Activated T-cell treated with anti-CD3 and anti-CD28 coated beads for 1 hour (primary cell): Measurements from ENCODE around the gene CFAP44.
"Not testable (repeated sequence)": the region's sequence is repeated elsewhere in the genome, so short reads cannot be mapped to it uniquely, and the experiment has no call there.

ENCODE experiments used
- DNase-seq: peaks from one replicate; pipeline ENCODE4 v3.0.0-alpha.2; 2020; ENCODE audit warnings: low read depth

The CFAP44 gene

GRCh38 chr3:113441051-113441770 lies at the start of gene CFAP44:
Gene CFAP44, minus strand, starts transcription at chr3:113441493. Its CDS starts 7,829 bp downstream, at chr3:113433664.
- peak; percentile 19 for DNase-seq

- peak; percentile 4 for DNase-seq
Observed at GRCh38 chr3:113485161-113485609, 43.9 kb upstream of the CFAP44 start.

- no peak for DNase-seq
Observed at GRCh38 chr3:113468539-113468938, 27.2 kb upstream of the CFAP44 start.

DNA sequence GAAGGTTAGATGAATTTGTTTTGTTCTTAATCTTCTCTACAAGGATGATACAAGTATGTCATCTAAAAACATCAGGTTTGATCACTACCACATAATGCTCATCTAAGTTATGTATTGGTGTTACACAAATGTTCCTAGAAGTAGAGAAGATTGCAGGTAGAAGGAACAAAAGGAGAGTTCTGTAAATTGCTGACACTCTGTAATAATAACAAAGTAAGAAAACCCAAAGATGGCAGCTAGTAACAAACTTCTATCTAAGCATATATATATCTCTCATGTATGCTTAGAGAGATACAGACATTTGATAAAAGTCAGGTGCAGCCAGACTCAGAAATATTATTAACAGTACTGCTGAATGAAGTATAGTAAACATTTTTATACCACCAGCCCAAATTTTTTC lies 20.2 kb upstream of the CFAP44 start:
- no peak for DNase-seq

- DNase-seq = not testable (repeated sequence)
Observed at GRCh38 chr3:113458554-113458953, 17.3 kb upstream of the CFAP44 start.

GRCh38 chr3:113455446-113455845 lies 14.2 kb upstream of the CFAP44 start:
- DNase-seq = no peak

GRCh38 chr3:113454630-113455029 lies 13.3 kb upstream of the CFAP44 start:
- no peak for DNase-seq

GRCh38 chr3:113454057-113454456 lies 12.8 kb upstream of the CFAP44 start:
- DNase-seq = no peak

DNA sequence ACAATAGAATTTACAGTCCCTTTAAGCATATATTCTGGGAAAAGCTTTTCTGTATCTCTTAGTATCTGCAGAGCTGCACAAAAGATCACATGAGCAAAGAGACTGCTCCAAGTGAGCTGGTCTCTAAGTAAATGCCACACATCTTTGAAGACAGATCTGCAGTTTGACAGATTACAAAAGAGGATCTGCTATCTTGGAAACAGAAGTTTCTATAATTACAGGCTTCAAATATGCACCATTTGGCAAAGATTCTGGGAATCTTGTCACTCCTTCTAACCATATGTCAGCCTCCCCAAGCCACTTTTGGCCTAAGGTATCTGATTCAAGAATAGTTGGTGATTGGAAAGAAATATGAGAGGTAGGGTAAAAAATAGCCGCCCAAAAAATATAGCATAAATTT lies 9.6 kb upstream of the CFAP44 start:
- DNase-seq = no peak

GRCh38 chr3:113439606-113440005 lies 1.7 kb downstream of the CFAP44 start:
- DNase-seq = no peak

DNA sequence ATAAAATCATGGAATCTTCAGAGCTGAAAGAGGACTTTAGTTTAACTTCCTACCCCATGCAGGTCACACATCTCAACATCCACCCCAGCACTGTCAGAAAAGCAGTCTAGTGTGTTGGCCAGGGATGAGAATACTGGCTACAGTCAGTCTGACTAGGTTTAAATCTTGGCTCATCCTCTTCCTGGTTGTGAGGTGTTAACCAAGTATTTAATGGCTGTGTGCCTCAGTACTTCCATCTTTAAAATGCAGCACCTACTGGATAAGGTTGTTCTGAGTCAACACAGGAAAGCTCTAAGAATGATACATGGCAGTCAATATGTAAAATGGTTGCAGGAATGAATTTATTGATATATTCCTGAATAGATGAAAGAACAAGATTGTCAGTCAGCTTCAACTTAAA lies 3.1 kb downstream of the CFAP44 start:
- DNase-seq = no peak

DNA sequence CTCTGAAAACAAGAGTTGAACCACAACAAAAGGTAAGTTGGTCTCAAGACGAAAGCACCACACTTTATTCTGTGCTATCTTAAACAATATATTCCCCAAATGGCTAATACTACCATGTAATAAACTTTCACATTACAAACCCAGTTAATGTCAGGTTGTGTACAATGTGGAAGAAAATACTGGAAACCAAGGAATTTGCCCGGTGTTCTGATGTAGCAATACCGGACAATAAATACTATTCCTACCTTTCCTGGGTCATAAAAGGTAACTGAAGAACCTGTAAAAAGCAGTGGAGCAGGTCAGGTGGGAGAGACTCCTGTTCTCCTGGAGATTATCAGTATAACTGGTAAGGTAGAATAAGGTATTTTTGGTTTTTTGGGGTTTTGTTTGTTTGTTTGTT lies 3.9 kb downstream of the CFAP44 start:
- no peak for DNase-seq

- no peak for DNase-seq
Observed at GRCh38 chr3:113436809-113437208, 4.5 kb downstream of the CFAP44 start.

GRCh38 chr3:113431811-113432210 lies 9.5 kb downstream of the CFAP44 start:
- DNase-seq = no peak

- no peak for DNase-seq
Observed at GRCh38 chr3:113428581-113428980, 12.7 kb downstream of the CFAP44 start.

- DNase-seq = no peak
Observed at GRCh38 chr3:113423699-113424098, 17.6 kb downstream of the CFAP44 start.

DNA sequence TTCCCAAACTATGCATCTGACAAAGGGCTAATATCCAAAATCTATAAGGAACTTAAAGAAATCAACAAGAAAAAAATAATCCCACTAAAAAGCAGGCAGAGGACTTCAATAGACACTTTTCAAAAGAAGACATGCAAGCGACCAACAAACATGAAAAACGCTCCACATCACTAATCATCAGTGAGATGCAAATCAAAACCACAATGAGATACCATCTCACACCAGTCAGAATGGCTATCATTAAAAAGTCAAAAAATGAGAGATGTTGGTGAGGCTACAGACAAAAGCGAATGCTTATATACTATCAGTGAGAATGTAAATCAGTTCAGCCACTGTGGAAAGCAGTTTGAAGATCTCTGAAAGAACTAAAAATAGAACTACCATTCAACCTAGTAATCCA lies 20.2 kb downstream of the CFAP44 start:
- no peak for DNase-seq

GRCh38 chr3:113409676-113410075 lies 31.6 kb downstream of the CFAP44 start:
- no peak for DNase-seq

DNA sequence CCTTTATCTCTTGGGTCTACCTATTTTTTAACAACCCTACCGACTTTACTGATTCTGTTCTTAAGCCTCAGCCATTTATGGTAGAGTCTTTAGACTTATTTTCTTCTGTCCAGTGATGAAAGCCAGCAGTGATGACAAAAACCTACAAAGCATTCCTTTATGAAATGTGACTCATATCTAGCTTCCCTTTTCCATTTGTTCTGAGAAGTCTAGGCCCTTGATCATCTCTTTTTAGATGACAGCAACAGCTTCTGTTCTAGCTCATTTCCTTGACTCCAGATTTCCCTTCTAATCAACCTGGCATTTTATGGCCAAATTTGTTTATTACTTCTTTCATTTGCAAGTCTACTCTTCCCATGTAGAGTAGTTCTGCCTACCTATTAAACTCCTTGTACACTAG lies 36.1 kb downstream of the CFAP44 start:
- no peak for DNase-seq

DNA sequence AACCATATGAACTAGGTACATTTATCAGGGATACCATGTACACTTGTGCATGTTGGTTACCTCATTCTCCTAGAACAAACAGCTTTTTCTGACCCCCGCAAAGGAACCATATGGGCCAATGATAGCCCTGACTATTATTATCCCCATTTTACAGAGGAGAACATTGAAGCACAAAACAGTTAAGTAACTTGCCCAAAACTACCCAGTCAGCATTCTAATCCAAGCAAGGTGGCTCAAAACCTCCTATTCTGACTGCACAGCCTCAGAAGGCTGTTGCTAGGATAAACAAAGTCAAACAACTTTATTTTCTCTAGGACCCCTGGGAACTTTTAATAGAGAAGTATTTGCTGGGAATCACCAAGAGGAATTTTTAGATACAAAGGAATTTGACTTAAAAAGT lies 36.7 kb downstream of the CFAP44 start:
- DNase-seq = no peak
